HepG2 (cell line): ENCODE data around the gene TFDP2. TPM values are rescaled to one million over a fixed set of nuclear protein-coding genes. Genes with fewer than 3 reads are reported as not detected.

Source experiments
- ATAC-seq: fragments of 200-7000 bp; cut with Tn5 transposase; 3 replicates; pipeline ENCODE4 v1.9.1; 2020; ENCODE audit warnings: mild to moderate bottlenecking, moderate library complexity
- BruUV-seq: library from RNA; stranded (reverse); fragments of 400-500 nt; replicated peaks from 2 replicates; lab custom pipeline; 2021; lab: Mats Ljungman, UMichigan
- CTCF ChIA-PET: fragments of 300-600 bp; formaldehyde crosslinking; extraction: SDS; loops from one replicate; lab custom pipeline; 2021; ENCODE audit warnings: low total read pairs, inconsistent platforms, low intra/inter-chr PET ratio; lab: Yijun Ruan, JAX
- POLR2A ChIA-PET: fragments of 350-600 bp; sonication (Branson Sonifier 250); formaldehyde crosslinking; loops from one replicate; lab custom pipeline; 2020; ENCODE audit warnings: antibody characterized with exemption, inconsistent platforms; lab: Yijun Ruan, JAX
- DNase-seq: peaks from one replicate; pipeline ENCODE4 v3.0.0-alpha.2; 2015; ENCODE audit warnings: low spot score
- FAIRE-seq: peaks from 3 replicates; lab custom pipeline; 2011; peaks lifted over from hg19 to GRCh38; lab: Jason Lieb, UNC
- H2AFZ ChIP-seq: one replicate; pipeline ENCODE4 v1.6.1; 2011; ENCODE audit warnings: low read length, inconsistent platforms
- H3K27ac ChIP-seq: fragments of 300-600 bp; 3 replicates; pipeline ENCODE4 v1.8.0; 2011; ENCODE audit warnings: mixed run types, mild to moderate bottlenecking, mixed read lengths, low read length, inconsistent platforms; ENCODE audit not compliant: insufficient read depth; ENCODE audit errors: extremely low read length
- H3K27me3 ChIP-seq, 2 experiments: fragments of 200-600 bp in 1 of 2; 2 replicates in 1 of 2; 3 replicates in 1 of 2; pipeline versions ENCODE4 v1.6.0 to v1.8.0; 2011; ENCODE audit warnings: low read length in 2 of 2, mild to moderate bottlenecking in 2 of 2, moderate library complexity in 2 of 2, inconsistent platforms in 1 of 2; ENCODE audit not compliant: insufficient read depth in 2 of 2, control insufficient read depth in 1 of 2
- H3K36me3 ChIP-seq, 2 experiments: fragments of 200-600 bp in 1 of 2; replicated peaks in 1 of 2; 2 replicates in 1 of 2; 3 replicates in 1 of 2; pipeline versions ENCODE4 v1.5.1 to v1.8.0; 2011; ENCODE audit warnings: low read length in 2 of 2, inconsistent platforms in 1 of 2; ENCODE audit not compliant: insufficient read depth in 2 of 2, control insufficient read depth in 1 of 2
- H3K4me1 ChIP-seq: 2 replicates; pipeline ENCODE4 v1.5.1; 2012; ENCODE audit warnings: low read length, inconsistent platforms; ENCODE audit not compliant: insufficient read depth
- H3K4me2 ChIP-seq: 2 replicates; pipeline ENCODE4 v1.6.0; 2011; ENCODE audit warnings: low read depth, low read length, inconsistent platforms
- H3K4me3 ChIP-seq, 3 experiments: fragments of 200-600 bp in 1 of 3; sonication (generic), shearing (Covaris generic) in 1 of 3; replicated peaks in 1 of 3; 2 replicates each; pipeline ENCODE4 v1.5.1; 2011 to 2016; ENCODE audit warnings: low read length in 3 of 3, inconsistent platforms in 2 of 3, low read depth in 2 of 3, mild to moderate bottlenecking in 2 of 3, control low read depth in 1 of 3, mixed read lengths in 1 of 3; ENCODE audit not compliant: insufficient read depth in 1 of 3
- H3K79me2 ChIP-seq: one replicate; pipeline ENCODE4 v1.6.1; 2011; ENCODE audit warnings: low read length, inconsistent platforms; ENCODE audit not compliant: insufficient read depth
- H3K9ac ChIP-seq: 2 replicates; pipeline ENCODE4 v1.6.0; 2011; ENCODE audit warnings: mild to moderate bottlenecking, low read depth, low read length, inconsistent platforms; ENCODE audit not compliant: insufficient read depth
- H3K9me3 ChIP-seq: 2 replicates; pipeline ENCODE4 v1.5.1; 2012; ENCODE audit warnings: mild to moderate bottlenecking, low read length
- H4K20me1 ChIP-seq: 2 replicates; pipeline ENCODE4 v1.6.0; 2011; ENCODE audit warnings: inconsistent platforms, mild to moderate bottlenecking, low read length, moderate library complexity; ENCODE audit not compliant: insufficient read depth
- DBP ChIP-seq: sonication (generic); formaldehyde crosslinking; IDR thresholded peaks from 2 replicates; pipeline ENCODE4 v1.4.0; 2020; ENCODE audit warnings: missing genetic modification reagents; ENCODE audit errors: not compliant biosample characterization
- PPARG ChIP-seq: conservative IDR thresholded peaks from 2 replicates; pipeline ENCODE4 v1.6.1; 2016; ENCODE audit warnings: missing biosample characterization, missing genetic modification reagents
- RFXAP ChIP-seq: sonication (generic); formaldehyde crosslinking; IDR thresholded peaks from 2 replicates; pipeline ENCODE4 v1.4.0; 2020; ENCODE audit warnings: missing genetic modification reagents, borderline replicate concordance
- SP4 ChIP-seq: sonication (generic); formaldehyde crosslinking; IDR thresholded peaks from 2 replicates; pipeline ENCODE4 v1.8.1; 2023; ENCODE audit warnings: mild to moderate bottlenecking, missing genetic modification reagents
- U2AF1 ChIP-seq: fragments of 200-400 bp; formaldehyde crosslinking; optimal IDR thresholded peaks from 2 replicates; pipeline ENCODE3; 2017; ENCODE audit warnings: mild to moderate bottlenecking, low read depth, low read length
- ZNF646 ChIP-seq: sonication (generic); formaldehyde crosslinking; IDR thresholded peaks from 2 replicates; pipeline ENCODE4 v1.9.0; 2021; ENCODE audit warnings: mild to moderate bottlenecking, missing genetic modification reagents
- ZNF703 ChIP-seq: sonication (generic); formaldehyde crosslinking; IDR thresholded peaks from 2 replicates; pipeline ENCODE4 v1.5.1; 2020; ENCODE audit warnings: missing genetic modification reagents, mild to moderate bottlenecking, moderate library complexity, borderline replicate concordance
- ZNF720 ChIP-seq: sonication (generic); formaldehyde crosslinking; IDR thresholded peaks from 2 replicates; pipeline ENCODE4 v1.4.0; 2020; ENCODE audit warnings: missing genetic modification reagents
- ZSCAN25 ChIP-seq: sonication (generic); formaldehyde crosslinking; IDR thresholded peaks from 2 replicates; pipeline ENCODE4 v1.8.0; 2022; ENCODE audit warnings: mild to moderate bottlenecking, missing genetic modification reagents
- WGBS: methylation state at CpG from one replicate; pipeline ENCODE4 v1.1.6; 2017; ENCODE audit warnings: low lambda C conversion rate; 5-methylcytosine and 5-hydroxymethylcytosine counted together
- in situ Hi-C: cut with HindIII; loops from 2 replicates; pipeline ENCODE4 v1.10.0; 2017; ENCODE audit warnings: low pct_unique_long_range_greater_than_20kb; ENCODE audit not compliant: extremely low pct_ligation_motif_present
- intact Hi-C: fragments of 100-400 bp; cut with micrococcal nuclease; formaldehyde crosslinking; loops from one replicate; pipeline ENCODE4 v1.10.0; 2022; ENCODE audit not compliant: unreplicated experiment
- polyA plus RNA-seq, 8 experiments: library from polyadenylated mRNA; depleted of rRNA in 3 of 8; stranded (reverse) in 7 of 8; unstranded in 1 of 8; fragments of >200 nt; fragmentation: Illumina TruSeq in 4 of 8; extraction: Trizol in 4 of 8; gene quantifications; 2 replicates each; pipeline versions ENCODE4 v1.2.1 to v1.2.3, GENCODE V29; 2011 to 2016; ENCODE audit warnings: low read depth in 4 of 8, missing spikeins in 1 of 8, mixed read lengths in 1 of 8; ENCODE audit not compliant: insufficient read depth in 1 of 8
- total RNA-seq, 5 experiments: library from RNA; depleted of rRNA; stranded (reverse); fragments of >200 nt; fragmentation: Illumina TruSeq; extraction: Trizol; gene quantifications; 2 replicates each; pipeline ENCODE4 v1.2.3, GENCODE V29; 2016; ENCODE audit warnings: low read depth in 1 of 5
- TF ChIP-seq, protein P1 (sequence below): sonication (generic); formaldehyde crosslinking; IDR thresholded peaks from 2 replicates; pipeline ENCODE4 v1.4.0; 2020; ENCODE audit warnings: missing genetic modification reagents, borderline replicate concordance

The TFDP2 gene
- total and polyA plus RNA-seq, 2 of the 13 experiments (the other 11 are each of a cell fraction or from before 2014, with no cell fraction given), result 17.9 to 37.4 TPM

DNA sequence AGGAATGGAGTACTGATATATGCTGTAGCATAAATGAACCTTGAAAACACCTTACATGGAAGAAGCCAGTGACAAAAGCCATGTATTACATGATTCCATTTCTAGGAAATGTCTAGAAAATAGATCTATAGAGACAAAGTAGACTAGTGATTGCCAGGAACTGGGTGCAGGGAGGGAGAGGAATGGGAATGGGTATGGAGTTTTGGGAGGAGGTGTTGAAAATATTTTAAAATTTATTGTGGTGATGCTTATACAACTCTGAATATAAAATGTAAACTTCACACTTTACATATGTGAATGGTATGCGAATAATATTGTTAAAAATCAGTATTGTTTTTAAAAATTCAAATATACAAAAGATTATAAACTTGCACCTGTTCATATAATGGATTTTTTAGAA lies 250.4 kb downstream of the TFDP2 start:
- WGBS, result 100% methylated on average over 1 of the region's 1 CpG
- no peak for FAIRE-seq
- H3K4me3 ChIP-seq, result no peak overlapping the region

More for the DNA sequence above, 250.4 kb downstream of the TFDP2 start:
- no peak for ATAC-seq
- Histone ChIP-seq H3K4me1 (0 out of 2 replicates have a peak, but pooled peaks cover 6% of the 10 kb centered on the region), H3K9ac (no peak overlapping the region), H3K4me2 (no peak overlapping the region), H3K27me3 (no peaks in the 10 kb centered on the region), H2AFZ (no peak overlapping the region), H4K20me1 (no peaks in the 10 kb centered on the region), H3K36me3 (peaks cover 5 to 12% of the 10 kb centered on the region in 2 experiments; a peak in 4 of 5 replicates), H3K9me3 (peaks cover 11% of the 10 kb centered on the region; the same call in 1 of the 2 replicates), H3K79me2 (peaks cover 22% of the 10 kb centered on the region), H3K27ac (no peak overlapping the region)
- TF ChIP-seq RFXAP, result no peak
- TF ChIP-seq ZNF703 (CRISPR knock-in tag), result no peak
- TF ChIP-seq ZSCAN25, result no peak
- TF ChIP-seq ZNF720 (CRISPR knock-in tag), result no peak
- TF ChIP-seq SP4, result no peak
- TF ChIP-seq PPARG (CRISPR knock-in tag), result no peak
- TF ChIP-seq, protein P1, sequence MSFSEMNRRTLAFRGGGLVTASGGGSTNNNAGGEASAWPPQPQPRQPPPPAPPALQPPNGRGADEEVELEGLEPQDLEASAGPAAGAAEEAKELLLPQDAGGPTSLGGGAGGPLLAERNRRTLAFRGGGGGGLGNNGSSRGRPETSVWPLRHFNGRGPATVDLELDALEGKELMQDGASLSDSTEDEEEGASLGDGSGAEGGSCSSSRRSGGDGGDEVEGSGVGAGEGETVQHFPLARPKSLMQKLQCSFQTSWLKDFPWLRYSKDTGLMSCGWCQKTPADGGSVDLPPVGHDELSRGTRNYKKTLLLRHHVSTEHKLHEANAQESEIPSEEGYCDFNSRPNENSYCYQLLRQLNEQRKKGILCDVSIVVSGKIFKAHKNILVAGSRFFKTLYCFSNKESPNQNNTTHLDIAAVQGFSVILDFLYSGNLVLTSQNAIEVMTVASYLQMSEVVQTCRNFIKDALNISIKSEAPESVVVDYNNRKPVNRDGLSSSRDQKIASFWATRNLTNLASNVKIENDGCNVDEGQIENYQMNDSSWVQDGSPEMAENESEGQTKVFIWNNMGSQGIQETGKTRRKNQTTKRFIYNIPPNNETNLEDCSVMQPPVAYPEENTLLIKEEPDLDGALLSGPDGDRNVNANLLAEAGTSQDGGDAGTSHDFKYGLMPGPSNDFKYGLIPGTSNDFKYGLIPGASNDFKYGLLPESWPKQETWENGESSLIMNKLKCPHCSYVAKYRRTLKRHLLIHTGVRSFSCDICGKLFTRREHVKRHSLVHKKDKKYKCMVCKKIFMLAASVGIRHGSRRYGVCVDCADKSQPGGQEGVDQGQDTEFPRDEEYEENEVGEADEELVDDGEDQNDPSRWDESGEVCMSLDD (CRISPR knock-in tag), result no peak
- TF ChIP-seq ZNF646 (CRISPR knock-in tag), result no peak
- TF ChIP-seq DBP, result no peak
- no peak for TF ChIP-seq U2AF1
- in situ Hi-C loops (no loop called here), intact Hi-C loops (no loop called here)
- no peak for DNase-seq
- BruUV-seq, result no TSS peak
- CTCF ChIA-PET, result no interaction called here
- POLR2A ChIA-PET, result no interaction called here
